H9 (cell line): Measurements from ENCODE around the gene CDH20. TPM values are rescaled to one million over a fixed set of nuclear protein-coding genes. Genes with fewer than 3 reads are reported as not detected.

Experiments
- DNase-seq: peaks from one replicate; pipeline ENCODE4 v3.0.0-alpha.2; 2017
- H2AFZ ChIP-seq: one replicate; pipeline ENCODE4 v1.6.1; 2013; ENCODE audit warnings: mild to moderate bottlenecking, low read length, control low read depth, moderate library complexity
- H2AK5ac ChIP-seq: 2 replicates; pipeline ENCODE4 v1.6.1; 2013; ENCODE audit warnings: low read length, control low read depth, mixed read lengths; ENCODE audit not compliant: insufficient read length
- H2BK120ac ChIP-seq: one replicate; pipeline ENCODE4 v1.6.1; 2013; ENCODE audit warnings: low read depth, mild to moderate bottlenecking, low read length, control low read depth, inconsistent platforms; ENCODE audit not compliant: poor library complexity, severe bottlenecking
- H2BK12ac ChIP-seq: 2 replicates; pipeline ENCODE4 v1.6.1; 2013; ENCODE audit warnings: low read length, control low read depth, mixed read lengths, low read depth; ENCODE audit not compliant: insufficient read length
- H2BK15ac ChIP-seq: 2 replicates; pipeline ENCODE4 v1.6.1; 2013; ENCODE audit warnings: low read depth, low read length, control low read depth
- H2BK20ac ChIP-seq: one replicate; pipeline ENCODE4 v1.6.1; 2013; ENCODE audit warnings: low read depth, mild to moderate bottlenecking, low read length, control low read depth, inconsistent platforms; ENCODE audit not compliant: poor library complexity, severe bottlenecking
- H2BK5ac ChIP-seq: 2 replicates; pipeline ENCODE4 v1.6.1; 2013; ENCODE audit warnings: low read length, control low read depth, mixed read lengths; ENCODE audit not compliant: insufficient read length
- H3K14ac ChIP-seq: 2 replicates; pipeline ENCODE4 v1.6.1; 2013; ENCODE audit warnings: low read length, control low read depth; ENCODE audit not compliant: insufficient read depth
- H3K18ac ChIP-seq: 2 replicates; pipeline ENCODE4 v1.6.1; 2013; ENCODE audit warnings: low read depth, mild to moderate bottlenecking, mixed read lengths, low read length, control low read depth; ENCODE audit not compliant: insufficient read length
- H3K23ac ChIP-seq: 2 replicates; pipeline ENCODE4 v1.6.1; 2013; ENCODE audit warnings: low read length, control low read depth, mixed read lengths, low read depth; ENCODE audit not compliant: insufficient read length
- H3K23me2 ChIP-seq: 2 replicates; pipeline ENCODE4 v1.6.1; 2013; ENCODE audit warnings: low read depth, mild to moderate bottlenecking, mixed read lengths, low read length, control low read depth; ENCODE audit not compliant: insufficient read length, poor library complexity, severe bottlenecking
- H3K27ac ChIP-seq: 2 replicates; pipeline ENCODE4 v1.5.1; 2013; ENCODE audit warnings: low read length, control low read depth, mixed read lengths, low read depth; ENCODE audit not compliant: insufficient read length
- H3K27me3 ChIP-seq: 2 replicates; pipeline ENCODE4 v1.6.1; 2013; ENCODE audit warnings: low read length, control low read depth, inconsistent platforms; ENCODE audit not compliant: insufficient read depth
- H3K4ac ChIP-seq: 2 replicates; pipeline ENCODE4 v1.6.1; 2013; ENCODE audit warnings: low read depth, mild to moderate bottlenecking, control low read depth, inconsistent platforms, low read length, moderate library complexity
- H3K4me1 ChIP-seq: 2 replicates; pipeline ENCODE4 v1.6.1; 2013; ENCODE audit warnings: low read length, control low read depth, inconsistent platforms; ENCODE audit not compliant: insufficient read depth
- H3K4me2 ChIP-seq: 2 replicates; pipeline ENCODE4 v1.6.1; 2013; ENCODE audit warnings: low read length, control low read depth, mixed read lengths; ENCODE audit not compliant: insufficient read length, insufficient read depth
- H3K56ac ChIP-seq: 2 replicates; pipeline ENCODE4 v1.6.1; 2013; ENCODE audit warnings: low read depth, mild to moderate bottlenecking, mixed read lengths, low read length, control low read depth; ENCODE audit not compliant: insufficient read length
- H3K79me1 ChIP-seq: 2 replicates; pipeline ENCODE4 v1.6.1; 2013; ENCODE audit warnings: low read depth, mild to moderate bottlenecking, moderate library complexity, low read length, control low read depth, inconsistent platforms; ENCODE audit not compliant: insufficient read depth, poor library complexity, severe bottlenecking
- H3K79me2 ChIP-seq: 2 replicates; pipeline ENCODE4 v1.6.1; 2013; ENCODE audit warnings: low read length, control low read depth, inconsistent platforms; ENCODE audit not compliant: insufficient read depth
- H3K9ac ChIP-seq: 2 replicates; pipeline ENCODE4 v1.6.1; 2013; ENCODE audit warnings: low read length, control low read depth, mixed read lengths; ENCODE audit not compliant: insufficient read length; ENCODE audit errors: extremely low read depth
- H3K9me3 ChIP-seq: one replicate; pipeline ENCODE4 v1.6.1; 2013; ENCODE audit warnings: low read depth, low read length, inconsistent platforms; ENCODE audit not compliant: control insufficient read depth
- H3T11ph ChIP-seq: one replicate; pipeline ENCODE4 v1.6.1; 2013; ENCODE audit warnings: mild to moderate bottlenecking, low read length, control low read depth, inconsistent platforms
- H4K20me1 ChIP-seq: one replicate; pipeline ENCODE4 v1.6.1; 2013; ENCODE audit not compliant: control insufficient read depth, insufficient read length, insufficient read depth
- H4K5ac ChIP-seq: 2 replicates; pipeline ENCODE4 v1.6.1; 2013; ENCODE audit warnings: low read depth, mild to moderate bottlenecking, mixed read lengths, low read length, control low read depth; ENCODE audit not compliant: insufficient read length
- H4K8ac ChIP-seq: replicated peaks from 2 replicates; pipeline ENCODE4 v1.6.1; 2013; ENCODE audit warnings: low read length, control low read depth, mixed read lengths, low read depth; ENCODE audit not compliant: insufficient read length
- H4K91ac ChIP-seq: 2 replicates; pipeline ENCODE4 v1.6.1; 2013; ENCODE audit warnings: low read depth, mild to moderate bottlenecking, moderate library complexity, mixed read lengths, low read length, control low read depth; ENCODE audit not compliant: insufficient read length
- H3K27ac Mint-ChIP-seq, 3 experiments: 2 replicates in 2 of 3; 3 replicates in 1 of 3; pipeline ENCODE4 v1.8.0; 2020 to 2021; ENCODE audit warnings: mixed read lengths in 3 of 3, mild to moderate bottlenecking in 1 of 3, moderate library complexity in 1 of 3
- H3K27me3 Mint-ChIP-seq: 2 replicates; pipeline ENCODE4 v1.8.0; 2021; ENCODE audit warnings: low read depth, mild to moderate bottlenecking, moderate library complexity, mixed read lengths
- H3K36me3 Mint-ChIP-seq, 3 experiments: 2 replicates in 2 of 3; 3 replicates in 1 of 3; pipeline ENCODE4 v1.8.0; 2020 to 2021; ENCODE audit warnings: low read depth in 3 of 3, mixed read lengths in 3 of 3; ENCODE audit not compliant: insufficient read depth in 1 of 3
- H3K4me1 Mint-ChIP-seq, 2 experiments: 2 replicates each; pipeline ENCODE4 v1.8.0; 2020; ENCODE audit warnings: mixed read lengths in 2 of 2
- H3K4me3 Mint-ChIP-seq, 2 experiments: 2 replicates in 1 of 2; 3 replicates in 1 of 2; pipeline ENCODE4 v1.8.0; 2020 to 2021; ENCODE audit warnings: mild to moderate bottlenecking in 2 of 2, mixed read lengths in 2 of 2, moderate library complexity in 1 of 2
- H3K9me3 Mint-ChIP-seq, 2 experiments: 2 replicates in 1 of 2; 3 replicates in 1 of 2; pipeline ENCODE4 v1.8.0; 2020; ENCODE audit warnings: mild to moderate bottlenecking in 2 of 2, mixed read lengths in 2 of 2, moderate library complexity in 1 of 2
- WGBS: extraction: QIAGEN DNeasy Blood & Tissue Kit; methylation state at CpG from one replicate; pipeline ENCODE4 v1.1.7; 2013; ENCODE audit warnings: missing lambda C conversion rate, low lambda C conversion rate, mixed read lengths; ENCODE audit not compliant: insufficient read length; ENCODE audit errors: extremely low coverage; 5-methylcytosine and 5-hydroxymethylcytosine counted together
- total RNA-seq: library from RNA; stranded (reverse); gene quantifications from 2 replicates; pipeline ENCODE4 v1.2.1, GENCODE V29; 2021
- TF ChIP-seq, protein P1 (sequence below): fragments of 200-600 bp; sonication (generic); conservative IDR thresholded peaks from 3 replicates; pipeline ENCODE4 v1.8.0; 2021; ENCODE audit warnings: antibody characterized with exemption, mild to moderate bottlenecking

Gene CDH20
- total RNA-seq, 1 experiment from 2014 or later, result not detected

DNA sequence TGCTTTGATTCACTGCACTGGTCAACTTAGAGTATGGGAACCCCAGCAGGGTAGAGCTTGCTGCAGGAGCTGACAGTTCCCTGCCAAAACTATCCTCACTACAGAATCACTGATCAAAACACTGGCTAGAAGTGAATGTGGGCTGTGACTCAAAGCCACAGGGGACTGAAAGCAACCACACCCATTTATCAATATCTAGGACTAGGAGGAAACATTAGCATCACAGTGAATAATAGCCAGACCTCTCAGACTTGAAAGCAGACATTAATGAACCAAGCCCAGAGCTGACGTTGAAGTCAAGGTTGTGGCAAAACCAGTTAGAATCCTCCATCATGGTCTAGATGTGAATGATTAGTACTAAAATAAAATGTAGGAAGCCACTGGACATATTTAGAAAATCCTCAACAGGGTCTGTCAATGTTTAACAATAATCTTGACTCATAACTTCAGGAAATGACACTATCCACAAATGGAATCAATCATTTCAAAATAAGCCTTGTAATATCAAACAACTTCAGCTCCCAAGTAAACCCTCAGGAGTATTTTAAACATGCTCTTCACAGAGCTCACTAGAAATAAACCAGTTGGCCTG lies 131.4 kb downstream of the CDH20 start:
- Histone ChIP-seq H3K23ac (no peak overlapping the region), H2BK120ac (no peak overlapping the region), H4K5ac (no peak overlapping the region), H3K9ac (no peak overlapping the region), H3T11ph (no peak overlapping the region), H3K9me3 (no peaks in the 10 kb centered on the region), H2BK15ac (no peak overlapping the region), H2BK20ac (no peak overlapping the region), H3K27ac (no peak overlapping the region), H2BK12ac (no peak overlapping the region), H4K8ac (no peak overlapping the region), H4K91ac (no peak overlapping the region), H2BK5ac (no peak overlapping the region), H3K79me2 (no peaks in the 10 kb centered on the region), H3K14ac (no peak overlapping the region), H4K20me1 (no peaks in the 10 kb centered on the region), H3K56ac (no peak overlapping the region), H3K4me1 (no peaks in the 10 kb centered on the region), H3K27me3 (no peaks in the 10 kb centered on the region), H3K79me1 (no peaks in the 10 kb centered on the region), H3K4ac (no peak overlapping the region), H2AK5ac (no peak overlapping the region), H3K18ac (no peak overlapping the region), H3K4me2 (no peak overlapping the region), H2AFZ (no peak overlapping the region), H3K23me2 (no peaks in the 10 kb centered on the region)
- H3K27me3 Mint-ChIP-seq, result no peaks in the 10 kb centered on the region
- H3K36me3 Mint-ChIP-seq, result no peaks in the 10 kb centered on the region
- DNase-seq, result no peak
- no peak overlapping the region; a peak in 1 of 5 replicates for H3K4me3 Mint-ChIP-seq
- TF ChIP-seq, protein P1, sequence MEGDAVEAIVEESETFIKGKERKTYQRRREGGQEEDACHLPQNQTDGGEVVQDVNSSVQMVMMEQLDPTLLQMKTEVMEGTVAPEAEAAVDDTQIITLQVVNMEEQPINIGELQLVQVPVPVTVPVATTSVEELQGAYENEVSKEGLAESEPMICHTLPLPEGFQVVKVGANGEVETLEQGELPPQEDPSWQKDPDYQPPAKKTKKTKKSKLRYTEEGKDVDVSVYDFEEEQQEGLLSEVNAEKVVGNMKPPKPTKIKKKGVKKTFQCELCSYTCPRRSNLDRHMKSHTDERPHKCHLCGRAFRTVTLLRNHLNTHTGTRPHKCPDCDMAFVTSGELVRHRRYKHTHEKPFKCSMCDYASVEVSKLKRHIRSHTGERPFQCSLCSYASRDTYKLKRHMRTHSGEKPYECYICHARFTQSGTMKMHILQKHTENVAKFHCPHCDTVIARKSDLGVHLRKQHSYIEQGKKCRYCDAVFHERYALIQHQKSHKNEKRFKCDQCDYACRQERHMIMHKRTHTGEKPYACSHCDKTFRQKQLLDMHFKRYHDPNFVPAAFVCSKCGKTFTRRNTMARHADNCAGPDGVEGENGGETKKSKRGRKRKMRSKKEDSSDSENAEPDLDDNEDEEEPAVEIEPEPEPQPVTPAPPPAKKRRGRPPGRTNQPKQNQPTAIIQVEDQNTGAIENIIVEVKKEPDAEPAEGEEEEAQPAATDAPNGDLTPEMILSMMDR, result no peak
- no peak overlapping the region for H3K27ac Mint-ChIP-seq
- 0 out of 4 replicates have a peak, but pooled peaks cover 0 to 3% of the 10 kb centered on the region in 2 experiments for H3K4me1 Mint-ChIP-seq
- no CpG with 5 or more reads among the region's 1 CpG for WGBS
- no peaks in the 10 kb centered on the region for H3K9me3 Mint-ChIP-seq
